ENCODE measurements around the gene WT1. TPM values are rescaled to one million over a fixed set of nuclear protein-coding genes. Genes with fewer than 3 reads are reported as not detected.

The WT1 gene
- total and polyA plus RNA-seq, 2 of the 13 experiments (the other 11 are each of a cell fraction or from before 2014, with no cell fraction given), result 0.15 to 0.31 TPM

GRCh38 chr11:32426192-32426591 lies 9.1 kb downstream of the WT1 start:
- POLR2A ChIA-PET, result no interaction called here

More at GRCh38 chr11:32426192-32426591, 9.1 kb downstream of the WT1 start:
- TF ChIP-seq SAFB2 (CRISPR knock-in tag; IDR thresholded peaks at IDR 0.05; ENCODE audit: borderline replicate concordance, low read depth), result no peak
- no peak for TF ChIP-seq ZNF337 (CRISPR knock-in tag; IDR thresholded peaks at IDR 0.05; ENCODE audit: borderline replicate concordance, low read depth)
- no peak for TF ChIP-seq PLSCR1 (CRISPR knock-in tag; IDR thresholded peaks at IDR 0.05; ENCODE audit: borderline replicate concordance)
- TF ChIP-seq TFDP2 (CRISPR knock-in tag; IDR thresholded peaks at IDR 0.05), result no peak
- no peak for TF ChIP-seq TCF7 (IDR thresholded peaks at IDR 0.05; ENCODE audit: low read depth)
- no peak for TF ChIP-seq ZNF558 (CRISPR knock-in tag; IDR thresholded peaks at IDR 0.05; ENCODE audit: borderline replicate concordance)
- no peak for TF ChIP-seq SKIL (CRISPR knock-in tag; IDR thresholded peaks at IDR 0.05; ENCODE audit: borderline replicate concordance)
- in situ Hi-C loops (cut with HindIII; ENCODE audit: extremely low pct_ligation_motif_present, low pct_unique_long_range_greater_than_20kb), result no loop called here
- peaks cover 10 to 64% of the 10 kb centered on the region in 2 experiments for H3K27me3 ChIP-seq (ENCODE audit: control insufficient read depth in 1 of 2, insufficient read depth in 2 of 2, low read length in 2 of 2)
- CTCF ChIA-PET (ENCODE audit: low intra/inter-chr PET ratio, low total read pairs), result no interaction called here
- BruUV-seq (replicated peaks), result no TSS peak
- H3K27ac ChIP-seq (ENCODE audit: extremely low read length, insufficient read depth, low read length), result no peak overlapping the region
- no peaks in the 10 kb centered on the region for H4K20me1 ChIP-seq (ENCODE audit: insufficient read depth, low read length)
- DNase-seq (ENCODE audit: low spot score) (no peak), ATAC-seq (no peak), FAIRE-seq (no peak)
- no peak overlapping the region for H3K4me2 ChIP-seq (ENCODE audit: low read depth, low read length)
- no peak overlapping the region for H3K4me3 ChIP-seq (replicated peaks in 1 of 3; ENCODE audit: insufficient read depth in 1 of 3, low read depth in 2 of 3, low read length in 3 of 3)
- no peaks in the 10 kb centered on the region for H3K79me2 ChIP-seq (ENCODE audit: insufficient read depth, low read length)
- no peaks in the 10 kb centered on the region for H3K36me3 ChIP-seq (replicated peaks in 1 of 2; ENCODE audit: control insufficient read depth in 1 of 2, insufficient read depth in 2 of 2, low read length in 2 of 2)
- no peak overlapping the region for H3K9ac ChIP-seq (ENCODE audit: insufficient read depth, low read depth, low read length)
- H2AFZ ChIP-seq (ENCODE audit: low read length), result no peak overlapping the region
- no peaks in the 10 kb centered on the region for H3K4me1 ChIP-seq (ENCODE audit: insufficient read depth, low read length)
- H3K9me3 ChIP-seq (ENCODE audit: low read length), result no peaks in the 10 kb centered on the region
- intact Hi-C loops (cut with micrococcal nuclease; ENCODE audit: unreplicated experiment), result no loop called here
- 19% methylated on average over 8 of the region's 12 CpGs for WGBS (ENCODE audit: low lambda C conversion rate)

Data from HepG2 (cell line).